ENCODE results near the gene SLC26A5.

The SLC26A5 gene

DNA sequence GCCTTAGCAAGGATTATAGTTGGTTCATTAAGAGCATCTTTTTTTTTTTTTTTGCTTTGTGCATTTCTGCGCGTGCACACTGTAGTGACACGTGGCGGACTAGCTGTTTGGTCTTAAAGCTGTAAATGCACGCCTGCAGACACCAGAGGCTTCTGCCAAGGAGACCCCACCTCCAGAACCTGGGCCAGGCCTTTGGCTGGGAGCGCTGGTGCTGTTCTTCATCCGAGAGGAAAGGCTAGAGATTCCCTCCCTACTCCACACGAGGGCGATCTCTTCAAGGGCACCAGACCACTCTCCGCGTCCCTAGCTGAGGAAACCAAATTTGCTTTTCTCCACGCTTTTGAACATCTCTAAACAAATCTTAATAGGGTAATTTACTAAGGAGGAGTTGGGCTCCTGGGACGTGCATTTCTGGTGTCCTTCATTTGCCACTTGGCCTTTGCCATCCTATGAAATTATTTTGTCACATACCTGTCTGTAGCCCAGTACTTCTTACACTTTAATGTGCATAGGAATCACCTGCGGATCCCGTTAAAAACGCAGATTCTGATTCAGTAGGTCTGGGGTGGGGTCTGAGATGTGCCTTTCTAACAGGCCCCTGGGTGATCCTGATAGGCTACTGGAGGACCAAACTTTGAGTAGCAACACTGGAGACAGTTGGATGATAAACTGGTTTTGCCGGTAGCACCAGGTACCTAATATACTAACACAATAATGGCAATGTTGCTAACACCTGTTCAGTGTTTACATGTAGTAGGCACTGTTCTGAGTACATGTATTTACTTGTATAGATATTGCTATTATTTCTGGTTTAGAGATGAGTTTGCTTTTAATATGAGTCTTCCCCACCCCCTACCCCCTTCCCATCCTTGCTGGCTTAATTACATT is 1.3 kb upstream of the SLC26A5 start:
- Histone ChIP-seq H4K8ac (ENCODE audit: low read length) (no peak overlapping the region), H4K91ac (ENCODE audit: low read length) (no peak overlapping the region), H3K9me3 (ENCODE audit: control insufficient read depth, low read length) (no peaks in the 10 kb centered on the region), H2AFZ (ENCODE audit: low read depth, low read length) (no peak overlapping the region), H3K79me1 (replicated peaks; ENCODE audit: low read length, poor library complexity, severe bottlenecking) (no peaks in the 10 kb centered on the region), H3K4ac (ENCODE audit: low read depth in 1 of 2, low read length in 2 of 2) (no peak overlapping the region), H3K27me3 (ENCODE audit: control insufficient read depth in 1 of 2, insufficient read depth in 1 of 2, low read length in 2 of 2) (peaks cover 45 to 53% of the 10 kb centered on the region in 2 experiments), H2AK5ac (ENCODE audit: low read length, severe bottlenecking) (no peak overlapping the region), H2BK15ac (ENCODE audit: low read depth, poor library complexity, severe bottlenecking) (no peak overlapping the region), H3K27ac (ENCODE audit: low read length, poor library complexity, severe bottlenecking) (no peak overlapping the region), H2BK120ac (ENCODE audit: low read depth, low read length) (no peak overlapping the region), H3K18ac (ENCODE audit: low read depth in 1 of 2, low read length in 2 of 2) (no peak overlapping the region), H3K36me3 (ENCODE audit: control insufficient read depth in 1 of 2, insufficient read depth in 2 of 2, low read depth in 1 of 2, low read length in 2 of 2) (no peaks in the 10 kb centered on the region), H2BK12ac (ENCODE audit: low read length in 2 of 2) (no peak overlapping the region), H3K4me2 (ENCODE audit: low read length, poor library complexity, severe bottlenecking) (no peak overlapping the region), H3K9ac (ENCODE audit: low read length) (no peak overlapping the region), H3K4me1 (ENCODE audit: control insufficient read depth, insufficient read depth, low read depth, low read length) (peaks cover 10% of the 10 kb centered on the region), H3K23ac (ENCODE audit: low read length in 2 of 2) (no peak overlapping the region), H3K14ac (ENCODE audit: low read length in 2 of 2) (no peak overlapping the region), H2BK5ac (ENCODE audit: low read depth, low read length, poor library complexity, severe bottlenecking) (no peak overlapping the region), H3K4me3 (ENCODE audit: insufficient read depth in 1 of 2, low read depth in 1 of 2, low read length in 2 of 2) (no peak overlapping the region)
- 20% methylated on average over 15 of the region's 17 CpGs for WGBS
- peak; percentile 39 for DNase-seq

DNA sequence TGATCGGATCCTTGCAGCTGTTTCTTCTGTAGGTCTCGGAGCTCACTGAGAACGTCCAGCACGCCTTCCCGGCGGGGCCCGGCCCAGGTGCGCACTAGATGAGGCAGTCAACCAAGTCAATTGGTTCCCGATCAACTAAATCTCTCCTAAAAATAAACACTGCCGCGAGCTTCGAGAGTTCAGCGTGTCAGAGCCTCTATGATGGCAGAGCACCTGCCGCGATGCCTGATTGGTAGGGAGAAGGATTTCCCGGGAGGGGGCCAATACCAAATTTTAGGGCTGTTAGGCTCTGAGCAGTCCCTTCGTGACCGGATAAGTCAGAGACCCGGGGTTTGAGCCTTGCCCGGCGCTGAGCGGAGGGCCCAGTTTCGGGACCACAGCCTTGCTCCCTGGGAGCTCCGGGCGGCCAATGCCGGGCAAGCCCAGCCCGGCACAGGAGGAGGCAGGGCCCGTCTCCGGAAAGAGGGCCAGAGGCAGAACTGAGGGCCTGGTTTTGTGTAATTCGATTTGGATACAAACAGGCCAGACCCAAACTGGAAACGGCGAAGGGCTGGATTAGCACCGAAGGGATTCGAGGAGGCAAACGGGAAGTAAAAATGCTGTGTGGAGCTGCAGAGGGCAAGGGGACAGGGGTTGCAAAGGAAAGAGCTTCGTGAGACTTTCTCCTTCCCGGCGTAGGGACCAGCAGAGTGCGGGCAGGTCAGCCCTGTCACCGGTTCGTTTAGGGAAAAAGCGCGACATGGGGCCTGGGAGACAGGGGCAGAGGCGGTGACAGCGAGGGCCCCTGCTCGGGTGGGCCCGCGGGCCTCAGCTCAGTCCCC is 569 bp downstream of the SLC26A5 start:
- Histone ChIP-seq H3K27me3 (ENCODE audit: control insufficient read depth in 1 of 2, insufficient read depth in 1 of 2, low read length in 2 of 2) (peaks cover 49 to 65% of the 10 kb centered on the region in 2 experiments), H3K4me1 (ENCODE audit: control insufficient read depth, insufficient read depth, low read depth, low read length) (peaks cover 10% of the 10 kb centered on the region), H3K4me3 (ENCODE audit: insufficient read depth in 1 of 2, low read depth in 1 of 2, low read length in 2 of 2) (peak overlapping the region; percentile 14 to 70), H3K23ac (ENCODE audit: low read length in 2 of 2) (no peak overlapping the region), H3K14ac (ENCODE audit: low read length in 2 of 2) (no peak overlapping the region), H2BK12ac (ENCODE audit: low read length in 2 of 2) (no peak overlapping the region), H3K4me2 (ENCODE audit: low read length, poor library complexity, severe bottlenecking) (peak overlapping the region; percentile 79), H3K4ac (ENCODE audit: low read depth in 1 of 2, low read length in 2 of 2) (no peak overlapping the region), H2BK15ac (ENCODE audit: low read depth, poor library complexity, severe bottlenecking) (no peak overlapping the region), H4K91ac (ENCODE audit: low read length) (no peak overlapping the region), H3K9ac (ENCODE audit: low read length) (peak overlapping the region; percentile 14), H2BK5ac (ENCODE audit: low read depth, low read length, poor library complexity, severe bottlenecking) (no peak overlapping the region), H3K9me3 (ENCODE audit: control insufficient read depth, low read length) (no peaks in the 10 kb centered on the region), H2AK5ac (ENCODE audit: low read length, severe bottlenecking) (no peak overlapping the region), H3K79me1 (replicated peaks; ENCODE audit: low read length, poor library complexity, severe bottlenecking) (no peaks in the 10 kb centered on the region), H3K36me3 (ENCODE audit: control insufficient read depth in 1 of 2, insufficient read depth in 2 of 2, low read depth in 1 of 2, low read length in 2 of 2) (no peaks in the 10 kb centered on the region), H2AFZ (ENCODE audit: low read depth, low read length) (peak overlapping the region; percentile 39), H3K27ac (ENCODE audit: low read length, poor library complexity, severe bottlenecking) (no peak overlapping the region), H2BK120ac (ENCODE audit: low read depth, low read length) (no peak overlapping the region), H3K18ac (ENCODE audit: low read depth in 1 of 2, low read length in 2 of 2) (no peak overlapping the region), H4K8ac (ENCODE audit: low read length) (no peak overlapping the region)
- WGBS: 13% methylated on average over 43 of the region's 48 CpGs
- peak; percentile 1 for DNase-seq

DNA sequence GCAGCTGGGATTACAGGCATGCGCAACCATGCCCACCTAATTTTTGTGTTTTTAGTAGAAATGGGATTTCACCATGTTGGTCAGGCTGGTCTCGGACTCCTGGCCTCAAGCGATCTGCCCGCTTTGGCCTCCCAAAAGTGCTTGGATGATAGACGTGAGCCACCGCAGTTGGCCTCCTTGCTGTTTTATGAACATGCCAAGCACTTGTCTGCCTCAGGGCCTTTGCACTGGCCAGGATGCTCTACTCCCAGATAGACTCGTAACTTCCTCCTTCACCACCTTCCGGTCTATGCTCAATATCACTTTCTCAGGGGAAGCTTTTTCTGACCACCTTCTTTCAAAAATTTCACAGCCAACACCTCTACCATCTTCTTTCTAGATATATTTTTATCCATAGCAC is 6.3 kb downstream of the SLC26A5 start:
- H3K14ac ChIP-seq (ENCODE audit: low read length in 2 of 2): no peak overlapping the region
- H3K4me2 ChIP-seq (ENCODE audit: low read length, poor library complexity, severe bottlenecking): no peak overlapping the region
- no peak overlapping the region for H2BK12ac ChIP-seq (ENCODE audit: low read length in 2 of 2)
- H3K27ac ChIP-seq (ENCODE audit: low read length, poor library complexity, severe bottlenecking): no peak overlapping the region
- no peak overlapping the region for H2AFZ ChIP-seq (ENCODE audit: low read depth, low read length)
- DNase-seq: no peak
- no peak overlapping the region for H2AK5ac ChIP-seq (ENCODE audit: low read length, severe bottlenecking)
- H3K4ac ChIP-seq (ENCODE audit: low read depth in 1 of 2, low read length in 2 of 2): no peak overlapping the region
- H2BK120ac ChIP-seq (ENCODE audit: low read depth, low read length): no peak overlapping the region
- H3K27me3 ChIP-seq (ENCODE audit: control insufficient read depth in 1 of 2, insufficient read depth in 1 of 2, low read length in 2 of 2): peaks cover 23 to 43% of the 10 kb centered on the region in 2 experiments
- H3K18ac ChIP-seq (ENCODE audit: low read depth in 1 of 2, low read length in 2 of 2): no peak overlapping the region
- H3K9me3 ChIP-seq (ENCODE audit: control insufficient read depth, low read length): no peaks in the 10 kb centered on the region
- no peak overlapping the region for H3K23ac ChIP-seq (ENCODE audit: low read length in 2 of 2)
- no peaks in the 10 kb centered on the region for H3K79me1 ChIP-seq (replicated peaks; ENCODE audit: low read length, poor library complexity, severe bottlenecking)
- H3K9ac ChIP-seq (ENCODE audit: low read length): no peak overlapping the region
- H3K4me3 ChIP-seq (ENCODE audit: insufficient read depth in 1 of 2, low read depth in 1 of 2, low read length in 2 of 2): no peak overlapping the region
- no peak overlapping the region for H2BK15ac ChIP-seq (ENCODE audit: low read depth, poor library complexity, severe bottlenecking)
- no peak overlapping the region for H4K91ac ChIP-seq (ENCODE audit: low read length)
- H2BK5ac ChIP-seq (ENCODE audit: low read depth, low read length, poor library complexity, severe bottlenecking): no peak overlapping the region
- H3K36me3 ChIP-seq (ENCODE audit: control insufficient read depth in 1 of 2, insufficient read depth in 2 of 2, low read depth in 1 of 2, low read length in 2 of 2): no peaks in the 10 kb centered on the region
- no peak overlapping the region for H4K8ac ChIP-seq (ENCODE audit: low read length)
- 86% methylated on average over 8 of the region's 8 CpGs for WGBS
- H3K4me1 ChIP-seq (ENCODE audit: control insufficient read depth, insufficient read depth, low read depth, low read length): no peaks in the 10 kb centered on the region

DNA sequence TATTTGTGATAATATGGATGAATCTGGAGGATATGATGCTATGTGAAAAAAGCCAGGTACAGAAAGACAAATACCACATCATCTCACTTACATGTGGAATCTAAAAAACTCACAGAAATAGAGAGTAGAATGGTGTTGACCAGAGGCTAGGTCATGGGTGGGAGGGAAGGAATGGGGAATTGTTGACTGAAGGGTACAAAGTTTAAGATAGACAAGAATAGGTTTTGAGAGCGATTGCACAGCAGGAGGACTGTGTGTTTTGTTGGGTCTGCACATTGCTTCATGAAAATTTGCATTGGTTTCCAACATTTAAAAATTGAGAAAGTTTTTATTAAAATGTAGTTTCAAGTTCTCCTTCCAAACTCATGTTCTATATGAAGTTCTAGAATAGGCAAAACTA is 8.4 kb downstream of the SLC26A5 start:
- H3K36me3 ChIP-seq (ENCODE audit: control insufficient read depth in 1 of 2, insufficient read depth in 2 of 2, low read depth in 1 of 2, low read length in 2 of 2): no peaks in the 10 kb centered on the region
- no peak overlapping the region for H3K4ac ChIP-seq (ENCODE audit: low read depth in 1 of 2, low read length in 2 of 2)
- H2BK12ac ChIP-seq (ENCODE audit: low read length in 2 of 2): no peak overlapping the region
- H3K9ac ChIP-seq (ENCODE audit: low read length): no peak overlapping the region
- no peak overlapping the region for H2AK5ac ChIP-seq (ENCODE audit: low read length, severe bottlenecking)
- no peaks in the 10 kb centered on the region for H3K79me1 ChIP-seq (replicated peaks; ENCODE audit: low read length, poor library complexity, severe bottlenecking)
- H3K9me3 ChIP-seq (ENCODE audit: control insufficient read depth, low read length): no peaks in the 10 kb centered on the region
- peaks cover 4 to 24% of the 10 kb centered on the region in 2 experiments for H3K27me3 ChIP-seq (ENCODE audit: control insufficient read depth in 1 of 2, insufficient read depth in 1 of 2, low read length in 2 of 2)
- no peak overlapping the region for H3K4me3 ChIP-seq (ENCODE audit: insufficient read depth in 1 of 2, low read depth in 1 of 2, low read length in 2 of 2)
- 64% methylated on average over 1 of the region's 1 CpG for WGBS
- H3K14ac ChIP-seq (ENCODE audit: low read length in 2 of 2): no peak overlapping the region
- H3K23ac ChIP-seq (ENCODE audit: low read length in 2 of 2): no peak overlapping the region
- H2BK15ac ChIP-seq (ENCODE audit: low read depth, poor library complexity, severe bottlenecking): no peak overlapping the region
- no peak overlapping the region for H2AFZ ChIP-seq (ENCODE audit: low read depth, low read length)
- no peak overlapping the region for H2BK5ac ChIP-seq (ENCODE audit: low read depth, low read length, poor library complexity, severe bottlenecking)
- no peak overlapping the region for H3K18ac ChIP-seq (ENCODE audit: low read depth in 1 of 2, low read length in 2 of 2)
- H3K4me2 ChIP-seq (ENCODE audit: low read length, poor library complexity, severe bottlenecking): no peak overlapping the region
- no peak overlapping the region for H2BK120ac ChIP-seq (ENCODE audit: low read depth, low read length)
- no peaks in the 10 kb centered on the region for H3K4me1 ChIP-seq (ENCODE audit: control insufficient read depth, insufficient read depth, low read depth, low read length)
- H4K8ac ChIP-seq (ENCODE audit: low read length): no peak overlapping the region
- DNase-seq: no peak
- H3K27ac ChIP-seq (ENCODE audit: low read length, poor library complexity, severe bottlenecking): no peak overlapping the region
- H4K91ac ChIP-seq (ENCODE audit: low read length): no peak overlapping the region

Data from mesenchymal stem cell (in vitro differentiated cells and primary cell).